ENCODE data around the gene CSDE1. TPM values are rescaled to one million over a fixed set of nuclear protein-coding genes. Genes with fewer than 3 reads are reported as not detected.
"Not testable (repeated sequence)": the region's sequence is repeated elsewhere in the genome, so short reads cannot be mapped to it uniquely, and the experiment has no call there.

CSDE1 gene
- total RNA-seq, 1 experiment from 2014 or later, result 595 TPM

GRCh38 chr1:114755006-114755931, 2.5 kb downstream of the CSDE1 start:
- no peak for DNase-seq (ENCODE audit: low spot score)
- CTCF ChIA-PET, result no interaction called here
- TF ChIP-seq JAZF1 (CRISPR knock-in tag; IDR thresholded peaks at IDR 0.05), result no peak
- Mint-ChIP-seq H3K4me1 (peaks cover 61% of the 10 kb centered on the region), H3K36me3 (peaks cover 17% of the 10 kb centered on the region), H3K27me3 (ENCODE audit: low read depth) (no peaks in the 10 kb centered on the region), H3K9me3 (peaks cover 9% of the 10 kb centered on the region), H3K27ac (peak overlapping the region; percentile 72), H3K4me3 (peak overlapping the region; percentile 99)
- ATAC-seq, result no peak
- POLR2A ChIA-PET, result no interaction called here

- peaks cover 61% of the 10 kb centered on the region for H3K4me1 Mint-ChIP-seq
- CTCF ChIA-PET; H3K27me3 Mint-ChIP-seq (ENCODE audit: low read depth); DNase-seq (ENCODE audit: low spot score); H3K9me3 Mint-ChIP-seq; POLR2A ChIA-PET; ATAC-seq; H3K27ac Mint-ChIP-seq: not testable (repeated sequence)
- H3K4me3 Mint-ChIP-seq, result peak overlapping the region; percentile 99
- peaks cover 31% of the 10 kb centered on the region for H3K36me3 Mint-ChIP-seq
- 0 out of 2 replicates have a peak, but pooled peaks have one; percentile 21 for TF ChIP-seq ZNF671 (CRISPR knock-in tag; IDR thresholded peaks at IDR 0.05)
Measured at GRCh38 chr1:114753702-114754101, 4.1 kb downstream of the CSDE1 start.

GRCh38 chr1:114753143-114753542, 4.6 kb downstream of the CSDE1 start:
- H3K4me1 Mint-ChIP-seq, result peaks cover 56% of the 10 kb centered on the region

GRCh38 chr1:114750780-114751179, 7.0 kb downstream of the CSDE1 start:
- peaks cover 43% of the 10 kb centered on the region for H3K4me1 Mint-ChIP-seq
- CTCF ChIA-PET, result no interaction called here
- DNase-seq (ENCODE audit: low spot score), result no peak
- H3K9me3 Mint-ChIP-seq, result no peaks in the 10 kb centered on the region
- H3K27ac Mint-ChIP-seq, result no peak overlapping the region
- no peak overlapping the region for H3K4me3 Mint-ChIP-seq
- POLR2A ChIA-PET, result no interaction called here
- no peaks in the 10 kb centered on the region for H3K27me3 Mint-ChIP-seq (ENCODE audit: low read depth)
- H3K36me3 Mint-ChIP-seq, result peaks cover 42% of the 10 kb centered on the region
- ATAC-seq, result no peak
- no peak for TF ChIP-seq PREB (CRISPR knock-in tag; IDR thresholded peaks at IDR 0.05; ENCODE audit: borderline replicate concordance)
- no peak for TF ChIP-seq GRHL2 (CRISPR knock-in tag; IDR thresholded peaks at IDR 0.05; ENCODE audit: insufficient replicate concordance, severe bottlenecking)
- no peak for TF ChIP-seq IRF1 (CRISPR knock-in tag; IDR thresholded peaks at IDR 0.05)
- TF ChIP-seq ZNF232 (CRISPR knock-in tag; IDR thresholded peaks at IDR 0.05), result no peak
- TF ChIP-seq ZSCAN18 (CRISPR knock-in tag; IDR thresholded peaks at IDR 0.05), result no peak
- TF ChIP-seq OVOL2 (CRISPR knock-in tag; IDR thresholded peaks at IDR 0.05; ENCODE audit: borderline replicate concordance), result no peak

More at GRCh38 chr1:114753143-114753542, 4.6 kb downstream of the CSDE1 start:
- Mint-ChIP-seq H3K27me3 (ENCODE audit: low read depth) (no peaks in the 10 kb centered on the region), H3K36me3 (peaks cover 37% of the 10 kb centered on the region), H3K9me3 (no peaks in the 10 kb centered on the region), H3K27ac (no peak overlapping the region), H3K4me3 (peak overlapping the region; percentile 14; the same call in 1 of the 2 replicates)
- TF ChIP-seq ZNF396 (CRISPR knock-in tag; IDR thresholded peaks at IDR 0.05; ENCODE audit: borderline replicate concordance), result no peak
- TF ChIP-seq USF2 (CRISPR knock-in tag; IDR thresholded peaks at IDR 0.05), result no peak
- TF ChIP-seq ZNF532 (CRISPR knock-in tag; IDR thresholded peaks at IDR 0.05; ENCODE audit: borderline replicate concordance), result no peak
- TF ChIP-seq JAZF1 (CRISPR knock-in tag; IDR thresholded peaks at IDR 0.05), result no peak
- CTCF ChIA-PET, result no interaction called here
- ATAC-seq (no peak), DNase-seq (ENCODE audit: low spot score) (no peak)
- POLR2A ChIA-PET, result no interaction called here

Data from WTC11 (cell line).